Suppressor macrophage treated with lipopolysaccharide for 1 hour (primary cell): ENCODE measurements around the gene DUS2.
"Not testable (repeated sequence)": the region's sequence is repeated elsewhere in the genome, so short reads cannot be mapped to it uniquely, and the experiment has no call there.

Experiments used
- DNase-seq, 3 donors: peaks; one replicate each; pipeline ENCODE4 v3.0.0-alpha.2; 2020 to 2022

The DUS2 gene

DNA sequence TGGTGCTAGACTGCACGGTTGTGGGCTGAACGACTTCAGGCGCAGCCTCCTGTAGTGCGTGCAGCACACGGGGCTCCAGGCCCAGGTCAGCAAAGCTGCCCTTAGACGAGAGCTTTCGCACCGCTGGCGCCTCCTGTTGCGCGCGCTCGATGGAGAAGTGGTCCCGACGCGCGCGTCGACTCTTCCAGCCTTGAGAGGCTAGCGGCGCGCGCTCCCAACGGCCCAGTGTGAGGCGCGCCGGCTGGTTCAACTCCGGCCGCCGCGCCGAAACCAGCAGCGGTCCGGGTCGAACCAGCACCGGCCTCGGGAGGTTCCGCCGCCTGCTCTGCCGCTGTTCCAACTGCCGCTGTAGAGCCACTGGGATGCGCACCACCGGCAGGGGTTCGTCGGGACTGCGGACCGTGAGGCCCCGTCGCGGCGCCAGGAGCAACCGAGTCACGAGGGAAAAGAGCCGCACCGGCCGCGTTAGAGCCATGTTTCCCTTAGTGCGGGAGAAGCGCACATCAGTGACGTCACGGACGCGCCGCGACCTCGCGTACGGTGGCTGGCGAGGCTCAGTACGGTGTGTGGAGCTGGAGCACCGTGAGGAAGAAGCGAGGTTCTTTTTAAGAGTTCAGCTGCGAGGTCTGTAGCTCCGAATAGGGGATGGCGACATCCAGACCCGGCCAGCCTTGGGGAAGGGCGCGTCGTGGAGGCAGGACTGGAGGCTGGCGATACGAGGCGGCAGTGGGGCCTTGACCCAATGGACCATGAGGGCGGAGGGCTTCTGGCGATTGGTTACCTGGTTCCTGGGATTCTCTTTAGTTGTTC, at the start of gene DUS2, which contains the start of gene DDX28:
Gene DUS2 (plus strand): TSS at position 557 of the 810 bp plus-strand sequence. CDS start 14,740 bp downstream, outside the sequence.
Gene DDX28 (minus strand): TSS at position 505 of the 810 bp plus-strand sequence. CDS start 30 bp downstream, at position 475.
- peak; percentile 96 to 97 (median 96) for DNase-seq

DNA sequence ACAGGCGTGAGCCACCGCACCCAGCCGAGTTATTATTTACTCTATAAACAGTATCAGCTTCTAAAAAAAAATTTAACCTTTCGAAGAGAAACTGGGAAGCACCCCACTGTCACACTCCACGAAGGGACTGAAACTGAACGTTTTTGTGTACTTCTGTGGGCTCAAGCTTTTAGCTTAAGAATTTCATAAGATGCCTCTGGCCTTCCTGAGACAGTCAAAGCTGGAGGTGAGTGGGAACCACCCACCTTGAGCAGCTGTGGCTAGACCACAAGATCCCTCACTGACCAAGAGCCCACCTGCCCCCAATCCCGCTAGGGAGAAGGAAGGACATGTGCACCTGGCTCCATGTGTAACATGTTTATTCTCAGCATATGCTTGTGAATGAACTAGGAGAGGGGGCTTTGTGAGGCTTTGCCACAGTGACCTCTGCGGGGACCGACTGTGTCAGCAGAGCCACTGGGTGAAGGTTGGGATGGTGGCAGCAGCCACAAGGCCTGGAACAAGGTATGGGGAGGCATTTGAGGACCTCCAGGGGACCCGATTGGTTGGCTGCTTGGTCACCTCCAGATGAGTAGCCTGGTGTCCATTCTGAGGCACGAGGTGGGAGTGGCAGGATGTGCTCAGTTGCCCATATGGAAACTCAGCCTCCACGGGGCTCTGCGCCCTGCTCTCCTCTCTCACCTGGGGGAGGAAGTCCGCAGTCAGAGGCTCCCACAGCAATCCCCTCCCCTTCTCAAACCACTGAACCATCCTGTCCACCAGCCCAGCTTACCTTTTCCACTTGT, 47.6 kb upstream of the DUS2 start:
- no peak for DNase-seq

DNA sequence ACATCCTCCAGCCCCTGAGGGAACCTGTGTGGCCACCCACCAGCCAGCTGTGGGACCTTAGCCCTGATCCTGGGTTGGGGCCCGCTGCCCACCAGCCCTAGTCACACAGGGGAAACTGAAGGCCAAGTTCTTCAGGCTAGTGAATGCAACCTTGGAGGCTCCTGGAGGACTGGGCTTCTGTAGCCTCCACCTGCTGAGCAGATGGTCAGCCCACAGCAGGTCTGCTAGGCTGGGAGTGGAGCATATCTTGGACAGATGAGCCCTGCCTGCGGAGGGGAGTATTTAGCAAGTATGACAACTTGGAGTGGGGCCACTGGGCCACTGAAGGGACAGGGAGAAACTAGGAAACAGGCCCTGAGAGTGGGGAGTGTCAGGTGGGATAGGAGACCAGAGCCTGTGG, 46.9 kb upstream of the DUS2 start:
- no peak for DNase-seq

DNA sequence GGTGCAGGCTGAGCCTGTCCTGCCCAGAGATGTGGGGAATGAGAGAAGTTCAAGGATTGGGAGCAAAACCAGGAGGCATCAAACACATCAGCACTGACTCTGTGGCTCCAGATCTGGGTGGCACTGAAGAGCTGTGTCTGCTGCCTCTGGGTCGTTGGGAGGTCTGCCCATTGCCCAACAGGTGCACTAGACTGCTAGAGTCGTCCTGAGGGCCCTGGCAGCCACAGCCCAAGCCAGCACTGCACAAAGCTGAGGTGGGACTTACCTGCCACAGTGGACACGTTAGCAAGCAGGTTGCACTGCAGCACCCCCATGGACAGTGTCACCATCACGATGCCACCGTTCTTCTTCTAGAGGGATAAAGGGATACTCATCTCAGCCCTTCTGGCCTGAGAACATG, 46.1 kb upstream of the DUS2 start:
- DNase-seq: no peak

DNA sequence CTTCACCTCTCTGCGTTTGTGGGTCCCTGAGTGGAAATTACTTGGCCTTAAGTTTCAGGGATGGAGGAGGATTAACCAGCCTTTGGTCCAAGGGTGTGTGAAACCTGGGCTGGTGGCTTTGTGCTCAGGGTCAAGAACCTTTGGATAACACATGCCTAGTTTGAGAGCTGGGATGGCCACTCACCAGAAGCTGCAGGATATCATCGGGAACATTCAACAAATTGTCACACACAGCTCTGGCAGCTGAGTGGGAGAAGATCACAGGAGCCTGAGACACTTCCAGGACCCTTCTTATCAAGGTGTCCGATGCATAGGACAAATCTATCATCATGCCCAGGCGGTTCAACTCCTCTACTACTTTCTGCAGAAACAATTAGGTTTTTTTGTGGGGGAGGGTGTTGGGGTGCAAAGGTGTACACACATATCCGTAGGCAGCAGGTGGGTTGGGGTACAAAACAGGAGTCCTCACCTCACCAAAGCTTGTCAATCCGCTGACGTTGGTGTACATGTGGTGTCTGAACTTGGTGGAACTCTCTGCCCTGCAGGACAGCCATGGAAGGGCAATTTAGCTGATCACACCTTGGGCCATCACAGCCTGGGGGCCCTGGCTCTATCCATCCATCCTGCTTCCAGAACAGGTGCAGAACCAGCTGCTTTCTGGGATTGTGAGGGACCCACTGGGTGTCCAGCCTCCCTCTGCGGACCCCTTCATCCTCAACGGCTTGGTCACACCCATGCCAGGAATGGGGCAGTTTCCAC, 45.4 kb upstream of the DUS2 start:
- DNase-seq: no peak

DNA sequence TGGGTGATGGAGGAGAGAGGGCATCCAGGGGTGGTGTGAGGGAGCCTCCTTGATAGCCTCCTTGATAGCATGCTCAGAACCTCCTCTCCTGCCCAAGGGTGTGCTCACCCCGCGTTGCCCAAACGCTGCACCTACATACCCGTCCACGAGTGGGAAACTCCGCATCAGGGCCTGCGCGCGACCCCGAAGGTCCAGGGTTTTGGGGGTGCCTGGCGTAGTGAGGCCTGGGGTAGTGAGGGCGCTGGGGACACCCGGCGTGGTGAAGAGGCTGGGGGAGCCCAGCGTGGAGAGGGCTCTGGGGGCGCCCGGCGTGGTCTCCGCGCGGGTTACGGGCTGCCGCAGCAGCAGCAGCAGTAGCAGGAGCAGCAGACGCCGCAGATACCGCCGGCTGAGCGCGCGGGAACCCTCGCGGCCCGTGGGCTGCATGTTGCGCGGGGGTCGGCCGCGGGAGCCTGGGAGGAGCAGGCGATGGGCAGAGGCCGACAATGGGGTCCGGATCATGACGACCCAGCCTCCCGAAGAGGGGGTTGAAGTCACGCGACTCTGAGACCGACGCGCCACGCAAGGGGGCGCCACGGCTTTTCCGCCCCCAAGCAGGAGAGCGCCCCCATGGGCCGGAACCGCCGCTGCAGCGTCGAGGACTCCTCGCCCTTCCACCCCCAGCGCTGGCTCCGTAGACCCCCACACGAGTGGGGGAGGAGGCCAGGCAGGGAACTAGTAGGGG, 43.0 kb upstream of the DUS2 start, which contains the start of gene DPEP3:
Gene DPEP3 (minus strand): TSS at position 545 of the 724 bp plus-strand sequence. CDS start 119 bp downstream, at position 426.
- DNase-seq: peak in 1 of 3 donors; percentile 17

DNA sequence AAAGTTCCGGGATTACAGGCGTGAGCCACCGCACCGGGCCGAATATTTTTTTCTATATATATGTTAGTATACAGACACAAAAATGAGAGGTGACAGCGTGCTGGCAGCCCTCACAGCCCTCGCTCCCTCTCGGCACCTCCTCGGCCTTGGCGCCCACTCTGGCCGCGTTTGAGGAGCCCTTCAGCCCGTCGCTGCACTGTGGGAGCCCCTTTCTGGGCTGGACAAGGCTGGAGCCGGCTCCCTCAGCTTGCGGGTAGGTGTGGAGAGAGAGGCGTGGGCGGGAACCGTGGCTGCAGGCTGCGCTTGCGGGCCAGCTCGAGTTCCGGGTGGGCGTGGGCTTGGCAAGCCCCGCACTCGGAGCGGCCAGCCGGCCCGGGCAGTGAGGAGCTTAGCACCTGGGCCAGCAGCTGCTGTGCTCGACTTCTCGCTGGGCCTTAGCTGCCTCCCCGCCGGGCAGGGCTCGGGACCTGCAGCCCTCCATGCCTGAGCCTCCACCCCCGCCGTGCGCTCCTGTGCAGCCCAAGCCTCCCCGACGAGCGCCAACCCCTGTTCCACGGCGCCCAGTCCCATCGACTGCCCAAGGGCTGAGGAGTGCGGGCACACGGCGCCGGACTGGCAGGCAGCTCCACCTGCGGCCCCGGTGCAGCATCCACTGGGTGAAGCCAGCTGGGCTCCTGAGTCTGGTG, 40.9 kb upstream of the DUS2 start:
- DNase-seq: no peak

DNA sequence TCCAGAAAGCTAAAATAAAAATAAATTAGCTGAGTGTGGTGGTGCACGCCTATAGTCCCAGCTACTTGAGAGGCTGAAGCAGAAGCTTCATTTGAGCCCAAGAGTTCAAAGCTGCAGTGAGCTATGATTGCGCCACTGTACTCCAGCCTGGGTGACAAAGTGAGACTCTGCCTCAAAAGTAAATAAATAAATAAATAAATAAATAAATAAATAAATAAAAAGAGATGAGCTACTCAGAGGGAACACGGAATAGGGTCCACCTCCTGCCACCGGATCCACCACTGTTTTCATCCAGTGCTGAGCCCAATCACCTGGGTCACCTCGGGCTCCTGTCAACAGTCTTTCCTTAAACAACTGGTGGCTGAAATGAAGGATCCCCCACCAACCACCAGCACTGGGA, 36.1 kb upstream of the DUS2 start:
- DNase-seq: no peak

DNA sequence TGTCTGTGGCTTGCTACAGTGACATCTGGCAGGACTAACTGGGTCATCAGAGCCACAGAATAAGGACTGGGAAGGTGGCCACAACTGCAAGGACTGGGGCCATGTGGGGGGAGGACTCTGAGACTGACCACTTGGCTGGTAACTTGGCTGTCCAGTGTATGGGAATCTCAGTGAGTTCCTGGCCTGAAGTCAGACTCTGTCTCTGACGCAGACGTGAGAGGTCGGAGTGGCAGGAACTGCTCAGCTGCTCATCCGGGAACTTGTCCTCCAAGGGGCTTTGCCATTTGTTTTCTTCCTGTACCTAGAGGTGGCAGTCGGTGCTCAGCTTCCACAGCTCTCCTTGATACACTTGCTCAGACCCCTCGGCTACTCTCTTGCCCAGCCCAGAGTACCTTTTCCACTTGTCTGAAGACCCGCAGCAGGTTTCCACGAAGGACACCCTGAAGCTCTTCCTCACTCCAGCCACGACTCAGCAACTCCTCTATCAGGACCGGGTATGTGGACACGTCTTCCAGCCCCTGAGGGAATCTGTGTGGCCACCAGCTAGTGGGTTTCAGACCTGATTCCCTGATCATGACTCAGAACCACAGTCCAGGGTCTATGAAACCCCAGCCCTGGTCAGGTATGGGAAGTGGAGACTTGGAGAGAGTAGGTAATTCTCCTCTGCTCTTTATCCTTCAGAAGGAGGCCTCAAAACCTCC, 35.5 kb upstream of the DUS2 start:
- no peak for DNase-seq

DNA sequence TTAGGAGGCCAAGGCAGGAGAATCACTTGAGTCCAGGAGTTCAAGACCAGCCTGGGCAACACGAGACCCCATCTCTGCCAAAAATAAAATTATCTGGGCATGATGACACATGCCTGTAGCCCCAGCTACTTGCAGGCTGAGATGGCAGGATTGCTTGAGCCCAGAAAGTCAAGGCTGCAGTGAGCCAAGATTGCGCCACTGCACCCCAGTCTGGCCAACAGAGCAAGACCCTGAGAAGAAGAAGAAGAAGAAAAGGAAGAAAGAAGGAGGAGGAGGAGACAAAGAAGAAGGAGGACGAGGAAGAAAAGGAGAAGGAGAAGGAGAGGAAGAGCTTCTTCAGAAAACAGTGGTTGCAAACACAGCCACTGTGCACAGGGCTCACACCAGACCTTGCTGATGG, 34.4 kb upstream of the DUS2 start:
- DNase-seq: no peak

DNA sequence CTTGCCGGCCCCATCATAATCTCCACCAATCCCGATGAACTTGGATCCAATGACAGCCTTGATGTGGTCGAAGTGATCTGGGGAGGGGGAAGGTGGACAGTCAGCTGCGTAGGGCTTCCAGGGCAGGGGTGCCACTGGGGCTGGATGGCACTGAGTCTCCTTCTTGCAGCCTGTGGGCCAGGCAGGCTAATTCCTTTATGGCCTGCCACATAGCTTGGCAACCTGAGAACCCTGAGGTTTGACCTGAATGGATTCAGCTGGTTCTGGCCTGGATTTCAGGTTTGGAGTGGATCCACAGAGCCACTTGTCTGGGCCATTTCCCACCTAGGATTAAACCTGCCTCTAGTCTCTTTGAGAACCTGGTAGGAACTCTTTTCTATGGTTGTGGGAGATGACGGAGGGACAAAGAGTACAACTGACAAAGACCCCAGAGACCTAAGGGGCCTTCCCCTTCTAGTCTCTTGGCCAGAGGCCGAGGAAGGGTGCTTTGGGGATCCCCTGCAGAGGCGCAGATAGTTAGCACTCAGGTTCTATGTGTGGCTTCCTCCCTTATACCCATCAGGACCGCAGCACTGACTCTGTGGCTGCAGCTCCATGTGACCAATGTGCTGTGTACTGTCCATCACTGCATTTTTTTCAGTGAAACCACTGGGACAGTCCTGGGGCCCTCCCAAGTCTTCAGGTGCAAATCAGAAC, 33.6 kb upstream of the DUS2 start:
- no peak for DNase-seq

DNA sequence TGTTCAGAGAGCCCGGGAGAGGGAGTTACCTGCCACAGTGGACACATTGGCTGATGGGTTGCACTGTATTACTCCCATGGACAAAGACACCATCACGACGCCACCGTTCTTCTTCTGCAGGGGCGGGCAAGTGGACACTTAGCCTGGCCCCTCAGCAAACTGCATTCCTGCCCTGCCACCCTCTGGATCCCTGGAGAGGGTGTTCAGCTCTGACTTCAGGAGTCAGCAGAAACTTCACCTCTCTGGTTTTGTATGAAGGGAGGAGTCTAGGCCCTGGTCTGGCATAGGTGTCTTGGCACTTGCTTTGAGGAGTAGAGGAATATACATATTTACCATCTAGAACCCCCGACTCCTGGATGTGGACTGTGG, 33.1 kb upstream of the DUS2 start:
- DNase-seq: no peak

DNA sequence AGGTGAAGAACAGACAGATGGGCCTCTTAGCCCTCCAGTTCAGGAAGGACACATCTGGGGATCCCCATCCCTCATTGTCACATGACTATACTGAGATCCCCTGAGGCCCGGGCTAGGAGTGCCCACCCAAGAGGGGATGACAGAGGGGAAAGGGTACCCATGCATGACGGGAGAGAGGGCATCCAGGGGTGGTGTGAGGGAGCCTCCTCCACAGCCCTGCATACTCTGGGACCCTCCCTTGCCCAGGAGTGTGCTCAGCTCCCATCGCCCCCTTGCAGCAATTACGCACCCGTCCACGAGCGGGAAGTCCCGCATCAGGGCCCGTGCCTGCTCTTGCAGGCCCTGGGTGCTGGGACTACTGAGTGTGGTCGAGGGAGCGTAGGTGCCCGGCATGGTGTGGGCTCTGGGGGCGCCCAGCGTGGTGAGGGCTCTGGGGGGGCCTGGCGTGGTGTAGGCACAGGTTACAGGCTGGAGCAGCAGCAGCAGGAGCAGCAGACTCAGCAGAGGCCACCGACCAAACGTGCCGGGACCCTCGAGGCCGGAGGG, 30.4 kb upstream of the DUS2 start:
- no peak for DNase-seq

DNA sequence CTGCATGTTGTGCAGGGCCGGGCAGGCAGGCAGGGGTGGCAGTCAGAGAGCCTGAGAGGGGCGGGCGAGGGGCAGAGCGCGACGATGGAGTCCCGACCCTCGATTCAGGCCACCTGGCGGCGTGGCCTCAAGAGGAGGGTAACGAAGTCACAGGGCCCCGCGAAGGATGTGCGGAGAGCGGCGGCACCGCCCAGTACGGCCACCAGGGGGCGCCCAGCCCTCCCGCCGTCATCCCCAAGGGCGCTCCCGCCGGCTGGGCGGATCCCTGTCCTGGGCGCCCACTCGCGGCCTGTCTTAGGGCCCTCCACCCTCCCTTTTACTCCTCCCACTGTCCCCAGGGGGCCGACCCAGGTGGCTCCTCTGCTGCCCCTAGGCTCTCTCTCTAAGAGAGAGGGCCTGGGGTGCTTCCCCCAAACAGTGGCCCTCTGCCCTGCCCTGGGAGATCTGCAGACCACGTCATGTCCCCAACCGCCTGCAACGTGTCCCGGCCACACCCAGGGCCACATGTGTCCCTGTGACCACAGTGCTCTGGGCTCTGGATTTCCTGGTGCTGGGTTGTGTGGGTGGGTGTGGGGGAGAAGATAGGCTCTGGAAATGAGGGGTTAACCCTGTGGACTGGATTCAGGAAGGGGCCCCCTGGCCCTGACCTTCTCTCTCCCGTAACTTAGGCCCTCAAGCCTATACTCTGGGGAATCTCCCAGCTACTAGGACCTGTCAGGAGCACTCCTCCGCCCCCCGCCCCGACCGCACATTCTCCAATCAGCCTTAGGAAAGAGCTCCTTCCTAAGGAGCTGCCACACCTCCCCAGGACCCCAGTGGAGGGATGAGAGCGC, 29.7 kb upstream of the DUS2 start:
- peak; percentile 84 to 94 (median 89) for DNase-seq

DNA sequence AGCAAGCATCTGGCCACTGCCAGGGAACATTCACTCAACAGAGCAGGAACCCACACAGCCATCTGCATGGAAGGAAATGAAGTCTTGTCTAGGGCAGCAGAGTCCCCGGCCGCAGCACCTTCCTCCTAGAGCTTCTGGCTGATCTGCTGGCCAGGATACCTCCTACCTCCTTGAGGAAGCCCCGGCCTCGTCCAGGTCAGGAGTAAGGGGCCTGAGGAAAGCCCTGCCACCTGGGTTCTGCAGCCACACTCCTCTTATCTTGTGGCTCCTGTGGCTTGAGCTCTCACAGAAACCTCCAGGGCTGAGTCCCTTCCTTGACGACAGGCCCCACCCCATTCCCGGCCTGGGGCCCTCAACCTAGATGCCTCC, 29.1 kb upstream of the DUS2 start:
- DNase-seq: not testable (repeated sequence)

DNA sequence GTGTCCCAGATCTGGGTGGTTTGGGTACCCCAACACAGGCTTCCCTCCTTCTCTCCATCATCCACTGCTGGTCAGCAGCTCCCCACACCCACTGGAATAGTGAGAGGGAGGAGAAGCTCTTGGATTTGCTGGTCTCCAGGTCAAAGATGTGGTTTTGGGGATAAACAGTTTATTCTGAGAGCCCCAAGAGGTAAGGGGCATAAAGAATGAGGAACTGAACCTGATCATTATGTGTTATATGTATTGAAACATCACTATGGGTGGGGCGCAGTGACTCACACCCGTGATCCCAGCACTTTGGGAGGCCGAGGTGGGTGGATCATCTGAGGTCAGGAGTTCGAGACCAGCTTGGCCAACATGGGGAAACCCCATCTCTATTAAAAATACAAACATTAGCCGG, 27.7 kb upstream of the DUS2 start:
- peak; percentile 55 to 65 (median 58) for DNase-seq

DNA sequence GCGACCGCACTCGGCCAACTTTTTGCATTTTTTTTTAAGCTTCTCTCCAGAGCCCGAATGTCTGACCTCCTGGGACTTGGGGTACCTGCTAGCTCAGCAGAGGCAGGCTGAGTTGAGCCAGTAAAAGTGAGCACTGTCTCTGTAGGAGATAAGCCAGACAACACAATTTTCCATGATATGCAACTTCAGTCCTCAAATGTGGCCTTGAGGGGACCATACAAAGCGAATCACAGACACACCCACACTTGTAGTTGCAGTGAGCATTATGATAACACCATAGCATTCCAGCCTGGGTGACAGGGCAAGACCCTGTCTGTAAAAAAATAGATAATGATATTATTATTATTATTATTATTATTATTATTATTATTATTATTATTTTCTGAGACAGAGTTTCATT, 26.4 kb upstream of the DUS2 start:
- DNase-seq: no peak

DNA sequence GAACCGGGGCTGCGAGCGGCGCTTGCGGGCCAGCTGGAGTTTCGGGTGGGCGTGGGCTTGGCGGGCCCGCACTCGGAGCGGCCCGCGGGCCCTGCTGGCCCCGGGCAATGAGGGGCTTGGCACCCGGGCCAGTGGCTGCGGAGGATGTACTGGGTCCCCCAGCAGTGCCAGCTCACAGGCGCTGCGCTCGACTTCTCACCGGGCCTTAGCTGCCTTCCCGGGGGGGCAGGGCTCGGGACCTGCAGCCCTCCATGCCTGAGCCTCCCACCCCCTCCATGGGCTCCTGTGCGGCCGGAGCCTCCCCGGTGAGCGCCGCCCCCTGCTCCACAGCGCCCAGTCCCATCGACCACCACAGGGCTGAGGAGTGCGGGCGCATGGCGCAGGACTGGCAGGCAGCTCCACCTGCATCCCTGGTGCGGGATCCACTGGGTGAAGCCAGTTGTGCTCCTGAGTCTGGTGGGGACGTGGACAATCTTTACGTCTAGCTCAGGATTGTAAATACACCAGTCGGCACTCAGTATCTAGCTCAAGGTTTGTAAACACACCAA, 24.8 kb upstream of the DUS2 start:
- DNase-seq: not testable (repeated sequence)
